ENCODE measurements around the gene PLD5. TPM values are rescaled to one million over a fixed set of nuclear protein-coding genes. Genes with fewer than 3 reads are reported as not detected.

Gene PLD5
- total RNA-seq, 1 donor from 2014 or later, result 1.9 TPM

GRCh38 chr1:242178436-242178835, 346.1 kb downstream of the PLD5 start:
- TF ChIP-seq, protein P1, sequence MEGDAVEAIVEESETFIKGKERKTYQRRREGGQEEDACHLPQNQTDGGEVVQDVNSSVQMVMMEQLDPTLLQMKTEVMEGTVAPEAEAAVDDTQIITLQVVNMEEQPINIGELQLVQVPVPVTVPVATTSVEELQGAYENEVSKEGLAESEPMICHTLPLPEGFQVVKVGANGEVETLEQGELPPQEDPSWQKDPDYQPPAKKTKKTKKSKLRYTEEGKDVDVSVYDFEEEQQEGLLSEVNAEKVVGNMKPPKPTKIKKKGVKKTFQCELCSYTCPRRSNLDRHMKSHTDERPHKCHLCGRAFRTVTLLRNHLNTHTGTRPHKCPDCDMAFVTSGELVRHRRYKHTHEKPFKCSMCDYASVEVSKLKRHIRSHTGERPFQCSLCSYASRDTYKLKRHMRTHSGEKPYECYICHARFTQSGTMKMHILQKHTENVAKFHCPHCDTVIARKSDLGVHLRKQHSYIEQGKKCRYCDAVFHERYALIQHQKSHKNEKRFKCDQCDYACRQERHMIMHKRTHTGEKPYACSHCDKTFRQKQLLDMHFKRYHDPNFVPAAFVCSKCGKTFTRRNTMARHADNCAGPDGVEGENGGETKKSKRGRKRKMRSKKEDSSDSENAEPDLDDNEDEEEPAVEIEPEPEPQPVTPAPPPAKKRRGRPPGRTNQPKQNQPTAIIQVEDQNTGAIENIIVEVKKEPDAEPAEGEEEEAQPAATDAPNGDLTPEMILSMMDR (IDR thresholded peaks at IDR 0.05; ENCODE audit: insufficient read depth, low read length, poor library complexity, severe bottlenecking), result no peak
- H3K36me3 ChIP-seq (ENCODE audit: control insufficient read depth, insufficient read depth, low read length), result no peaks in the 10 kb centered on the region
- no peak for DNase-seq (ENCODE audit: low read depth)
- H3K4me3 ChIP-seq (ENCODE audit: low read depth, low read length), result no peak overlapping the region
- H3K27me3 ChIP-seq (ENCODE audit: control insufficient read depth, insufficient read depth, low read length), result no peaks in the 10 kb centered on the region

- H3K4me3 ChIP-seq (ENCODE audit: low read depth, low read length), result no peak overlapping the region
- no peaks in the 10 kb centered on the region for H3K27me3 ChIP-seq (ENCODE audit: control insufficient read depth, insufficient read depth, low read length)
- TF ChIP-seq, protein P1 (IDR thresholded peaks at IDR 0.05; ENCODE audit: insufficient read depth, low read length, poor library complexity, severe bottlenecking), result no peak
- no peak for DNase-seq (ENCODE audit: low read depth)
- no peaks in the 10 kb centered on the region for H3K36me3 ChIP-seq (ENCODE audit: control insufficient read depth, insufficient read depth, low read length)
These were observed 362.4 kb downstream of the PLD5 start for GRCh38 chr1:242162140-242162539.

DNA sequence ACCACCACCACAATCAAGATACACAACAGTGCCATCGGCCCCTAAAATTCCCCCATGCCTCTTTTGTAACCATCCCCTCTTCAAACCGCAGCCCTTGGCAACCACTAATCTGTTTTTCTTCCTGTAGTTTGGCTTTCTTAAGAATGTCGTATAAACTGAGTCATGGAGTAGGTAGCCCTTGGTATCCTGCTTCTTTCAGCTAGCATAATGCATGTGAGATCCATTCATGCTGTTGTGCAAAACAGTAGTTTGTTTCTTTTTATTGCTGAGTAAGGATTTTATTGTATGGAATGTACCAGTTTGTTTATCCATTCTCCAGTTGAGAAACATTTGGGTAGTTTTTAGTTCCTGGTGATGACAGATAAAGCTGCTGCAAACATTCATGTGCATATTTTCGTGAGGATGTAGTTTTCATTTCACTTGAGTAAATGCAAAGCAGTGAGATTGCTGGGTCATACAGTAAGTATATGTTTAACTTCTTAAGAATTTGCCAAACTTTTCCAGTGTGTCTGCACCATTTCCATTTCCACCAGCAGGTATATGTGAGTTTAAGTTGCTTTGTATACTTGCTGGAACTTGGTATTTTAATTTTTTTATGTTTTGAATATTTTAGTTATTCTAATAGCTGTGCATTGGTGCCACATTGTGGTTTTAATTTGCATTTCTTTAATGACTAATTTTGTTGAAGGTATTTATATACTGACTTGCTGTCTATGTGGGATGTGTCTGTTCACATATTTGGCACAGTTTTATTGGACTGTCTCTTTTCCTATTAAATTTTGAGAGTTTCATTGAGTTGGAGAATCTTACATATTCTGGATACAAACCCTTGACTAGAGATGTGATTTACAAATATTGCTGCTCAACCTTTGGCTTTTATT, 377.2 kb downstream of the PLD5 start:
- no peaks in the 10 kb centered on the region for H3K27me3 ChIP-seq (ENCODE audit: control insufficient read depth, insufficient read depth, low read length)
- peak; percentile 31 for DNase-seq (ENCODE audit: low read depth)
- TF ChIP-seq, protein P1 (IDR thresholded peaks at IDR 0.05; ENCODE audit: insufficient read depth, low read length, poor library complexity, severe bottlenecking), result no peak
- H3K4me3 ChIP-seq (ENCODE audit: low read depth, low read length), result no peak overlapping the region
- H3K36me3 ChIP-seq (ENCODE audit: control insufficient read depth, insufficient read depth, low read length), result no peaks in the 10 kb centered on the region

GRCh38 chr1:242146652-242147051, 377.8 kb downstream of the PLD5 start:
- DNase-seq (ENCODE audit: low read depth), result no peak
- Histone ChIP-seq H3K36me3 (ENCODE audit: control insufficient read depth, insufficient read depth, low read length) (no peaks in the 10 kb centered on the region), H3K4me3 (ENCODE audit: low read depth, low read length) (no peak overlapping the region), H3K27me3 (ENCODE audit: control insufficient read depth, insufficient read depth, low read length) (no peaks in the 10 kb centered on the region)
- TF ChIP-seq, protein P1 (IDR thresholded peaks at IDR 0.05; ENCODE audit: insufficient read depth, low read length, poor library complexity, severe bottlenecking), result no peak

DNA sequence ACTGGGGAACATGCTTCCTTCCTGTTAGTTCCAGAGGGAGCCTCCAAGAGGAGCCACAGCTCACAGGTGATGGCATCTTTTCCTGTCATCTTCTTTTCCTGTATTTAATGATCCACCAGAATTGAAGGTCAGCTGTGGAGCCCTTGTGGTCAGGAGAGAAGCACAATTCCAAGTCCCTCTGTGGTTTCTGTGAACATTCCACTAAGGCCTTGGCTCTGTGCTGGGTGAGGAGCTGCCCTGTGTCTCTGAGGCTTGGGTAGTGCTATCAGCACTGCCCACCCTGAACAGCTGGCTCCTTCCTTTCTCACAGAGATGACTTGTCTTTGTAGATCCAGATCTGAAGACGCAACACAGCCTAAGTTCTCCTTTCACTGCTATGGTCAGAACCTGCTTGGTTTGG, 383.7 kb downstream of the PLD5 start:
- TF ChIP-seq, protein P1 (IDR thresholded peaks at IDR 0.05; ENCODE audit: insufficient read depth, low read length, poor library complexity, severe bottlenecking), result no peak
- DNase-seq (ENCODE audit: low read depth), result no peak
- Histone ChIP-seq H3K4me3 (ENCODE audit: low read depth, low read length) (no peak overlapping the region), H3K36me3 (ENCODE audit: control insufficient read depth, insufficient read depth, low read length) (no peaks in the 10 kb centered on the region), H3K27me3 (ENCODE audit: control insufficient read depth, insufficient read depth, low read length) (no peaks in the 10 kb centered on the region)

GRCh38 chr1:242139986-242140385, 384.5 kb downstream of the PLD5 start:
- TF ChIP-seq, protein P1 (IDR thresholded peaks at IDR 0.05; ENCODE audit: insufficient read depth, low read length, poor library complexity, severe bottlenecking), result no peak
- DNase-seq (ENCODE audit: low read depth), result no peak
- Histone ChIP-seq H3K4me3 (ENCODE audit: low read depth, low read length) (no peak overlapping the region), H3K36me3 (ENCODE audit: control insufficient read depth, insufficient read depth, low read length) (no peaks in the 10 kb centered on the region), H3K27me3 (ENCODE audit: control insufficient read depth, insufficient read depth, low read length) (no peaks in the 10 kb centered on the region)

All from kidney epithelial cell (primary cell).